Islet precursor cell (in vitro differentiated cells): ENCODE data around the gene CHCHD2.
"Not testable (repeated sequence)": the region's sequence is repeated elsewhere in the genome, so short reads cannot be mapped to it uniquely, and the experiment has no call there.

ENCODE experiments used
- DNase-seq: peaks from one replicate; pipeline ENCODE4 v3.0.0-alpha.2; 2018

Gene CHCHD2

GRCh38 chr7:56081626-56082340 lies 24.5 kb downstream of the CHCHD2 start:
- no peak for DNase-seq

- DNase-seq: not testable (repeated sequence)
These were observed 25.4 kb downstream of the CHCHD2 start for GRCh38 chr7:56080726-56081435.

DNA sequence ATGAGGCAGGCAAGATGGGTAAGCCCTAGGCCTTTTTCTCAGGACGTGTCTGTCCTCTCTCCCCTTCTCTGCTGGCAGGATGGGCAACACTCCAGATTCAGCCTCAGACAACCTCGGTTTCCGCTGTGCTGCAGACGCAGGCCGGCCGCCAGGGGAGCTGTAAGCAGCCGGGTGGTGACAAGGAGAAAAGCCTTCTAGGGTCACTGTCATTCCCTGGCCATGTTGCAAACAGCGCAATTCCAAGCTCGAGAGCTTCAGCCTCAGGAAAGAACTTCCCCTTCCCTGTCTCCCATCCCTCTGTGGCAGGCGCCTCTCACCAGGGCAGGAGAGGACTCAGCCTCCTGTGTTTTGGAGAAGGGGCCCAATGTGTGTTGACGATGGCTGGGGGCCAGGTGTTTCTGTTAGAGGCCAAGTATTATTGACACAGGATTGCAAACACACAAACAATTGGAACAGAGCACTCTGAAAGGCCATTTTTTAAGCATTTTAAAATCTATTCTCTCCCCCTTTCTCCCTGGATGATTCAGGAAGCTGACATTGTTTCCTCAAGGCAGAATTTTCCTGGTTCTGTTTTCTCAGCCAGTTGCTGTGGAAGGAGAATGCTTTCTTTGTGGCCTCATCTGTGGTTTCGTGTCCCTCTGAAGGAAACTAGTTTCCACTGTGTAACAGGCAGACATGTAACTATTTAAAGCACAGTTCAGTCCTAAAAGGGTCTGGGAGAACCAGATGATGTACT lies 26.7 kb downstream of the CHCHD2 start:
- no peak for DNase-seq

- DNase-seq: no peak
These were observed 28.1 kb downstream of the CHCHD2 start for GRCh38 chr7:56078196-56078595.

GRCh38 chr7:56077681-56078080 lies 28.6 kb downstream of the CHCHD2 start:
- DNase-seq: no peak

DNA sequence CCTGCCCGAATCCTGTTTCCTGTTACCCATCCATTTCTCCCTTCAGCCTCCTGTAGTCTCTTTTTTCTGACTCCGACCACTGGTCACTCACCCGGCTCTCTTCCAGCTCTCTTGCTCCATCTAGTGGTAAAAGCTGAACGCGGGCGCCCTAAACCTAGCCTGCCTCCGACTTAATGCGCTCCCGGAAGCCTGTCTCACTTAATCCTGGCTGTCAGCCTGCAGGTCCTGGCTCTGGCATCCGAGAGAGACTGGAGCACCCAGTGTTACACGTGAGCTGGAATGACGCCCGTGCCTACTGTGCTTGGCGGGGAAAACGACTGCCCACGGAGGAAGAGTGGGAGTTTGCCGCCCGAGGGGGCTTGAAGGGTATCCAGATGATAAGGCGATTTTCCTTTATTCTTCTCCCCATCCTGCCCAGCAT lies 31.9 kb downstream of the CHCHD2 start:
- peak; percentile 92 for DNase-seq

- DNase-seq: not testable (repeated sequence)
These were observed 39.9 kb downstream of the CHCHD2 start for GRCh38 chr7:56066376-56066775.

DNA sequence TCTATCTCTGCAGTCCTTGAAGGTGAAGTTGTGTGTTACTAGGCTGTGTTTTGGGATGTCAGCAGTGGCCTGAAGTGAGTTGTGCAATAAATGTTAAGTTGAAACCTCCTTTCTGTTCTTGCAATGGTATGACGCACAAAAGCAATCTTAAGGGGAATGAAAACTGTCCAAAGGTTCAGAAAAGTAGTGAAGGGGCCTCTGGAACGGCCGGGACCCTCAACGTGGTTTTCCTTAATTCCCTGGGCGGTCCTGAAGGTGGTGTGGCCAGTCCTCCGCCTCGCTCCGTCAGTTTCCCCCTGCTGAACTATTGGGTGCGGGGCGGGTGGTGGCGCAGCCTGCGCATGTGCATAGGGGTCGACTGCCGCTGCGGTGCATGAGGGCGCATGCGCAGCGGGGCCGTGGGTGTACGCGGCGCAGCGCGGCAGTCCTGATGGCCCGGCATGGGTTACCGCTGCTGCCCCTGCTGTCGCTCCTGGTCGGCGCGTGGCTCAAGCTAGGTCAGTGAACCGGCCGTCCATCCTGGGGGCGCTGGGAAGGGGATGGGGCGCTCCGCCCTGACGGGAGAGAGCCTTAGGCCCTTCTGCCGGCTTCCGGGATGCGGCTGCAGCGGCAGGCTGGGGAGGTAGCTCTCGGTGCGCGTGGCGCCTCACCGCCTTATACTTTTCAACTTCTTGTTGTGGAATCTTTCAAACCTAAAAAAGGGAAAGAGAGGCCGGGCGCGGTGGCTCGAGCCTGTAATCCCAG lies 42.2 kb downstream of the CHCHD2 start, which contains the start of gene SUMF2:
Gene SUMF2, plus strand, starts transcription at position 405 of the 744 bp plus-strand sequence. Its CDS starts 26 bp downstream, at position 431.
- peak; percentile 96 for DNase-seq

DNA sequence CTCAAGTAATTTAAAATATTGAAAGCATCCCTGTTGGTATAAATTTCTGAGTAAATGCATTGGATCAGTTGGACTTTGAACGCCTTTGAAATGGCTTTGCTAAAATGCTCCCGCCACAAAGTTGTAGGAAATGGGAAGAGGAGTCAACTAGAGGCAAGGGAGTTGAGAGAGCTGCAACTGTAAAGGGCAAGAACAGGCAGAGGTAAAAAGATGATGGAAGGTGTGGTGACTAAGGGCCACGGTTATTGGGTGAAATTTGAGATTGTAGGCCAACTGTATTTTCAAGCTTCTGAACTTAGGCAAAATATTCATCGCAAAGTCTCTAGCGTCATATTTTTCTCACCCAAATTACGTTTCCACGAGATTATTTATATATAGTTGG lies 42.8 kb downstream of the CHCHD2 start:
- no peak for DNase-seq

DNA sequence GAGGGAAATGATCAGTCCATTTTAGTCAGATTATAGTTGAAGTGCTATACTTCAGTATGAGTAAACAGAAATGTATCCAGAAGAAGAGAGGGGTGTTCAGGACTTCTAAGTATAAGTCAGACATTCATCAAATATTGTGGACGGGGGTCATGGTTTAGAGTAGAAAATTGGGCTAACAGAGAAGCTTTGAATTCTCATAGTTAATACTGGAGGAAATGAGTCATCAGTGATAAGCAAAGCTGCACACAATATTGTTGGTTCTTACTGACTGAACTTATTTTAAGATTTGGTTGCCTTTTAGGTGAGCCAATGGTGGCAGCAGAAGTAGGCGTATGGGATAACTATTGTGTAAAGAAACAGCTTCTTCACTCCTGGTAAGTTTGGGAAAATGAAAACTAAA lies 43.9 kb downstream of the CHCHD2 start:
- no peak for DNase-seq

- no peak for DNase-seq
These were observed 52.3 kb downstream of the CHCHD2 start for GRCh38 chr7:56053993-56054392.

GRCh38 chr7:56053379-56053778 lies 52.9 kb downstream of the CHCHD2 start:
- DNase-seq: no peak
